ENCODE results near the gene KIF26B. TPM values are rescaled to one million over a fixed set of nuclear protein-coding genes. Genes with fewer than 3 reads are reported as not detected.

KIF26B gene
- total and polyA plus RNA-seq, 2 experiments from 2014 or later: 0.03 to 0.76 TPM

DNA sequence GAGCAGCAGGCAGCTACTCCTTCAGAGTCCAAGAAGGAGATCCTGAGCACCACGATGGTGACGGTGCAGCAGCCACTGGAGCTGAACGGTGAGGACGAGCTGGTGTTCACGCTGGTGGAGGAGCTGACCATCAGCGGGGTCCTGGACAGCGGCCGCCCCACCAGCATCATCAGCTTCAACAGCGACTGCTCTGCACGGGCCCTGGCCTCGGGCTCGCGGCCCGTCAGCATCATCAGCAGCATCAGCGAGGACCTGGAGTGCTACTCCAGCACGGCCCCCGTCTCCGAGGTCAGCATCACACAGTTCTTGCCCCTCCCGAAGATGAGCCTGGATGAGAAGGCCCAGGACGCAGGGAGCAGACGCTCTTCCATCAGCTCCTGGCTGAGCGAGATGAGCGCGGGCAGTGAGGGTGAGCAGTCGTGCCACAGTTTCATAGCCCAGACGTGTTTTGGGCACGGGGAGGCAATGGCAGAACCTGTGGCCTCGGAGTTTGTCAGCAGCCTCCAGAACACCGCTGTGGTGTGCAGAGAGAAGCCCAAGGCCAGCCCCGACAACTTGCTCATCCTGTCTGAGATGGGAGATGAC, 531.8 kb downstream of the KIF26B start (continued):
- TF ChIP-seq, protein P1, sequence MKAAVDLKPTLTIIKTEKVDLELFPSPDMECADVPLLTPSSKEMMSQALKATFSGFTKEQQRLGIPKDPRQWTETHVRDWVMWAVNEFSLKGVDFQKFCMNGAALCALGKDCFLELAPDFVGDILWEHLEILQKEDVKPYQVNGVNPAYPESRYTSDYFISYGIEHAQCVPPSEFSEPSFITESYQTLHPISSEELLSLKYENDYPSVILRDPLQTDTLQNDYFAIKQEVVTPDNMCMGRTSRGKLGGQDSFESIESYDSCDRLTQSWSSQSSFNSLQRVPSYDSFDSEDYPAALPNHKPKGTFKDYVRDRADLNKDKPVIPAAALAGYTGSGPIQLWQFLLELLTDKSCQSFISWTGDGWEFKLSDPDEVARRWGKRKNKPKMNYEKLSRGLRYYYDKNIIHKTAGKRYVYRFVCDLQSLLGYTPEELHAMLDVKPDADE (IDR thresholded peaks at IDR 0.05): no peak
- TF ChIP-seq CREB1 (CRISPR knock-in tag; IDR thresholded peaks at IDR 0.05; ENCODE audit: low read depth): no peak

DNA sequence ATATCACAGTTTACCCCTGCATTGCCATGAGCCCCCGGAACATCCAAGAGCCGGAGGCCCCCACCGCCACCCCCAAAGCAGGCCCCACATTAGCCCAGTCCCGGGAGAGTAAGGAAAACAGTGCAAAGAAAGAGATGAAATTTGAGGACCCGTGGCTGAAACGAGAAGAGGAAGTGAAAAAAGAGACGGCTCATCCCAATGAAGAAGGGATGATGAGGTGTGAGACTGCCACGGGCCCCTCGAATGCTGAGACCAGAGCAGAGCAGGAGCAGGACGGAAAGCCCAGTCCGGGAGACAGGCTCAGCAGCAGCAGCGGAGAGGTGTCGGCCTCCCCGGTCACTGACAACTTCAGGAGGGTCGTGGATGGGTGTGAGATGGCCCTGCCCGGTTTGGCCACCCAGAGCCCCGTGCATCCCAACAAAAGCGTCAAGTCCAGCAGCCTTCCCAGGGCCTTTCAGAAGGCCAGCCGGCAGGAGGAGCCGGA, 532.4 kb downstream of the KIF26B start:
- DNase-seq (ENCODE audit: low spot score) (no peak), ATAC-seq (no peak)
- no peaks in the 10 kb centered on the region for H4K20me1 ChIP-seq (replicated peaks; ENCODE audit: insufficient read depth)
- no peak overlapping the region for H3K27ac ChIP-seq (ENCODE audit: low read depth)
- H3K4me2 ChIP-seq: no peak overlapping the region
- peaks cover 13% of the 10 kb centered on the region for H3K4me1 Mint-ChIP-seq
- H3K9me2 ChIP-seq (ENCODE audit: insufficient read depth): no peaks in the 10 kb centered on the region
- H3K4me3 ChIP-seq: no peak overlapping the region
- peak overlapping the region; percentile 60 for H3K4me3 Mint-ChIP-seq
- H3K79me2 ChIP-seq (replicated peaks; ENCODE audit: insufficient read depth): no peaks in the 10 kb centered on the region
- H3K36me3 Mint-ChIP-seq (ENCODE audit: low read depth): peaks cover 2% of the 10 kb centered on the region; the same call in 1 of the 3 replicates
- no peaks in the 10 kb centered on the region for H3K4me1 ChIP-seq (ENCODE audit: insufficient read depth)
- H3K36me3 ChIP-seq (ENCODE audit: insufficient read depth): no peaks in the 10 kb centered on the region
- 0 out of 2 replicates have a peak overlapping the region, but pooled peaks have one; percentile 88 for H2AFZ ChIP-seq
- H3K27ac Mint-ChIP-seq: no peak overlapping the region
- no peaks in the 10 kb centered on the region for H3K27me3 ChIP-seq (ENCODE audit: insufficient read depth)
- peaks cover 23% of the 10 kb centered on the region for H3K27me3 Mint-ChIP-seq (ENCODE audit: insufficient read depth, low read depth, poor library complexity)
- no peaks in the 10 kb centered on the region for H3K9me3 Mint-ChIP-seq
- H3F3A ChIP-seq (replicated peaks; ENCODE audit: low read depth): no peaks in the 10 kb centered on the region
- TF ChIP-seq, protein P2, sequence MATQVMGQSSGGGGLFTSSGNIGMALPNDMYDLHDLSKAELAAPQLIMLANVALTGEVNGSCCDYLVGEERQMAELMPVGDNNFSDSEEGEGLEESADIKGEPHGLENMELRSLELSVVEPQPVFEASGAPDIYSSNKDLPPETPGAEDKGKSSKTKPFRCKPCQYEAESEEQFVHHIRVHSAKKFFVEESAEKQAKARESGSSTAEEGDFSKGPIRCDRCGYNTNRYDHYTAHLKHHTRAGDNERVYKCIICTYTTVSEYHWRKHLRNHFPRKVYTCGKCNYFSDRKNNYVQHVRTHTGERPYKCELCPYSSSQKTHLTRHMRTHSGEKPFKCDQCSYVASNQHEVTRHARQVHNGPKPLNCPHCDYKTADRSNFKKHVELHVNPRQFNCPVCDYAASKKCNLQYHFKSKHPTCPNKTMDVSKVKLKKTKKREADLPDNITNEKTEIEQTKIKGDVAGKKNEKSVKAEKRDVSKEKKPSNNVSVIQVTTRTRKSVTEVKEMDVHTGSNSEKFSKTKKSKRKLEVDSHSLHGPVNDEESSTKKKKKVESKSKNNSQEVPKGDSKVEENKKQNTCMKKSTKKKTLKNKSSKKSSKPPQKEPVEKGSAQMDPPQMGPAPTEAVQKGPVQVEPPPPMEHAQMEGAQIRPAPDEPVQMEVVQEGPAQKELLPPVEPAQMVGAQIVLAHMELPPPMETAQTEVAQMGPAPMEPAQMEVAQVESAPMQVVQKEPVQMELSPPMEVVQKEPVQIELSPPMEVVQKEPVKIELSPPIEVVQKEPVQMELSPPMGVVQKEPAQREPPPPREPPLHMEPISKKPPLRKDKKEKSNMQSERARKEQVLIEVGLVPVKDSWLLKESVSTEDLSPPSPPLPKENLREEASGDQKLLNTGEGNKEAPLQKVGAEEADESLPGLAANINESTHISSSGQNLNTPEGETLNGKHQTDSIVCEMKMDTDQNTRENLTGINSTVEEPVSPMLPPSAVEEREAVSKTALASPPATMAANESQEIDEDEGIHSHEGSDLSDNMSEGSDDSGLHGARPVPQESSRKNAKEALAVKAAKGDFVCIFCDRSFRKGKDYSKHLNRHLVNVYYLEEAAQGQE (IDR thresholded peaks at IDR 0.05; ENCODE audit: unreplicated experiment): no peak
- no peak for TF ChIP-seq ZNF331 (CRISPR knock-in tag; IDR thresholded peaks at IDR 0.05; ENCODE audit: low read depth)
- no peak for TF ChIP-seq EZH2 (IDR thresholded peaks at IDR 0.05; ENCODE audit: low read depth, unreplicated experiment)
- TF ChIP-seq, protein P3, sequence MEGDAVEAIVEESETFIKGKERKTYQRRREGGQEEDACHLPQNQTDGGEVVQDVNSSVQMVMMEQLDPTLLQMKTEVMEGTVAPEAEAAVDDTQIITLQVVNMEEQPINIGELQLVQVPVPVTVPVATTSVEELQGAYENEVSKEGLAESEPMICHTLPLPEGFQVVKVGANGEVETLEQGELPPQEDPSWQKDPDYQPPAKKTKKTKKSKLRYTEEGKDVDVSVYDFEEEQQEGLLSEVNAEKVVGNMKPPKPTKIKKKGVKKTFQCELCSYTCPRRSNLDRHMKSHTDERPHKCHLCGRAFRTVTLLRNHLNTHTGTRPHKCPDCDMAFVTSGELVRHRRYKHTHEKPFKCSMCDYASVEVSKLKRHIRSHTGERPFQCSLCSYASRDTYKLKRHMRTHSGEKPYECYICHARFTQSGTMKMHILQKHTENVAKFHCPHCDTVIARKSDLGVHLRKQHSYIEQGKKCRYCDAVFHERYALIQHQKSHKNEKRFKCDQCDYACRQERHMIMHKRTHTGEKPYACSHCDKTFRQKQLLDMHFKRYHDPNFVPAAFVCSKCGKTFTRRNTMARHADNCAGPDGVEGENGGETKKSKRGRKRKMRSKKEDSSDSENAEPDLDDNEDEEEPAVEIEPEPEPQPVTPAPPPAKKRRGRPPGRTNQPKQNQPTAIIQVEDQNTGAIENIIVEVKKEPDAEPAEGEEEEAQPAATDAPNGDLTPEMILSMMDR (conservative IDR thresholded peaks at IDR 0.05; ENCODE audit: low read depth in 2 of 2): no peak
- TF ChIP-seq, protein P1 (IDR thresholded peaks at IDR 0.05): no peak
- TF ChIP-seq POLR2AphosphoS5 (IDR thresholded peaks at IDR 0.05; ENCODE audit: low read depth): no peak
- TF ChIP-seq EZH2phosphoT487 (IDR thresholded peaks at IDR 0.05; ENCODE audit: unreplicated experiment): no peak
- TF ChIP-seq NANOG (IDR thresholded peaks at IDR 0.05; ENCODE audit: borderline replicate concordance): no peak
- TF ChIP-seq, protein P4, sequence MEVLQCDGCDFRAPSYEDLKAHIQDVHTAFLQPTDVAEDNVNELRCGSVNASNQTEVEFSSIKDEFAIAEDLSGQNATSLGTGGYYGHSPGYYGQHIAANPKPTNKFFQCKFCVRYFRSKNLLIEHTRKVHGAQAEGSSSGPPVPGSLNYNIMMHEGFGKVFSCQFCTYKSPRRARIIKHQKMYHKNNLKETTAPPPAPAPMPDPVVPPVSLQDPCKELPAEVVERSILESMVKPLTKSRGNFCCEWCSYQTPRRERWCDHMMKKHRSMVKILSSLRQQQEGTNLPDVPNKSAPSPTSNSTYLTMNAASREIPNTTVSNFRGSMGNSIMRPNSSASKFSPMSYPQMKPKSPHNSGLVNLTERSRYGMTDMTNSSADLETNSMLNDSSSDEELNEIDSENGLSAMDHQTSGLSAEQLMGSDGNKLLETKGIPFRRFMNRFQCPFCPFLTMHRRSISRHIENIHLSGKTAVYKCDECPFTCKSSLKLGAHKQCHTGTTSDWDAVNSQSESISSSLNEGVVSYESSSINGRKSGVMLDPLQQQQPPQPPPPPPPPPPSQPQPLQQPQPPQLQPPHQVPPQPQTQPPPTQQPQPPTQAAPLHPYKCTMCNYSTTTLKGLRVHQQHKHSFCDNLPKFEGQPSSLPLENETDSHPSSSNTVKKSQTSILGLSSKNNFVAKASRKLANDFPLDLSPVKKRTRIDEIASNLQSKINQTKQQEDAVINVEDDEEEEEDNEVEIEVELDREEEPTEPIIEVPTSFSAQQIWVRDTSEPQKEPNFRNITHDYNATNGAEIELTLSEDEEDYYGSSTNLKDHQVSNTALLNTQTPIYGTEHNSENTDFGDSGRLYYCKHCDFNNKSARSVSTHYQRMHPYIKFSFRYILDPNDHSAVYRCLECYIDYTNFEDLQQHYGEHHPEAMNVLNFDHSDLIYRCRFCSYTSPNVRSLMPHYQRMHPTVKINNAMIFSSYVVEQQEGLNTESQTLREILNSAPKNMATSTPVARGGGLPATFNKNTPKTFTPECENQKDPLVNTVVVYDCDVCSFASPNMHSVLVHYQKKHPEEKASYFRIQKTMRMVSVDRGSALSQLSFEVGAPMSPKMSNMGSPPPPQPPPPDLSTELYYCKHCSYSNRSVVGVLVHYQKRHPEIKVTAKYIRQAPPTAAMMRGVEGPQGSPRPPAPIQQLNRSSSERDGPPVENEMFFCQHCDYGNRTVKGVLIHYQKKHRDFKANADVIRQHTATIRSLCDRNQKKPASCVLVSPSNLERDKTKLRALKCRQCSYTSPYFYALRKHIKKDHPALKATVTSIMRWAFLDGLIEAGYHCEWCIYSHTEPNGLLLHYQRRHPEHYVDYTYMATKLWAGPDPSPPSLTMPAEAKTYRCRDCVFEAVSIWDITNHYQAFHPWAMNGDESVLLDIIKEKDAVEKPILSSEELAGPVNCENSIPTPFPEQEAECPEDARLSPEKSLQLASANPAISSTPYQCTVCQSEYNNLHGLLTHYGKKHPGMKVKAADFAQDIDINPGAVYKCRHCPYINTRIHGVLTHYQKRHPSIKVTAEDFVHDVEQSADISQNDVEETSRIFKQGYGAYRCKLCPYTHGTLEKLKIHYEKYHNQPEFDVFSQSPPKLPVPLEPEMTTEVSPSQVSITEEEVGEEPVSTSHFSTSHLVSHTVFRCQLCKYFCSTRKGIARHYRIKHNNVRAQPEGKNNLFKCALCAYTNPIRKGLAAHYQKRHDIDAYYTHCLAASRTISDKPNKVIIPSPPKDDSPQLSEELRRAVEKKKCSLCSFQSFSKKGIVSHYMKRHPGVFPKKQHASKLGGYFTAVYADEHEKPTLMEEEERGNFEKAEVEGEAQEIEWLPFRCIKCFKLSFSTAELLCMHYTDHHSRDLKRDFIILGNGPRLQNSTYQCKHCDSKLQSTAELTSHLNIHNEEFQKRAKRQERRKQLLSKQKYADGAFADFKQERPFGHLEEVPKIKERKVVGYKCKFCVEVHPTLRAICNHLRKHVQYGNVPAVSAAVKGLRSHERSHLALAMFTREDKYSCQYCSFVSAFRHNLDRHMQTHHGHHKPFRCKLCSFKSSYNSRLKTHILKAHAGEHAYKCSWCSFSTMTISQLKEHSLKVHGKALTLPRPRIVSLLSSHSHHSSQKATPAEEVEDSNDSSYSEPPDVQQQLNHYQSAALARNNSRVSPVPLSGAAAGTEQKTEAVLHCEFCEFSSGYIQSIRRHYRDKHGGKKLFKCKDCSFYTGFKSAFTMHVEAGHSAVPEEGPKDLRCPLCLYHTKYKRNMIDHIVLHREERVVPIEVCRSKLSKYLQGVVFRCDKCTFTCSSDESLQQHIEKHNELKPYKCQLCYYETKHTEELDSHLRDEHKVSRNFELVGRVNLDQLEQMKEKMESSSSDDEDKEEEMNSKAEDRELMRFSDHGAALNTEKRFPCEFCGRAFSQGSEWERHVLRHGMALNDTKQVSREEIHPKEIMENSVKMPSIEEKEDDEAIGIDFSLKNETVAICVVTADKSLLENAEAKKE (CRISPR knock-in tag; IDR thresholded peaks at IDR 0.05): no peak
